WTC11 (cell line): Measurements from ENCODE around the gene PUSL1.

ENCODE experiments used
- ATF1 ChIP-seq: sonication (generic); formaldehyde crosslinking; IDR thresholded peaks from 2 replicates; pipeline ENCODE4 v1.8.1; 2023; ENCODE audit warnings: mild to moderate bottlenecking, moderate library complexity, missing genetic modification reagents
- HMGXB4 ChIP-seq: sonication (generic); formaldehyde crosslinking; IDR thresholded peaks from 2 replicates; pipeline ENCODE4 v1.8.1; 2023; ENCODE audit warnings: mild to moderate bottlenecking, moderate library complexity, missing genetic modification reagents
- MAX ChIP-seq: sonication (generic); formaldehyde crosslinking; IDR thresholded peaks from 2 replicates; pipeline ENCODE4 v1.8.0; 2022; ENCODE audit warnings: mild to moderate bottlenecking, missing genetic modification reagents
- NFYB ChIP-seq: sonication (generic); formaldehyde crosslinking; conservative IDR thresholded peaks from 2 replicates; pipeline ENCODE4 v1.8.0; 2022; ENCODE audit warnings: low read depth, missing genetic modification reagents
- ZNF121 ChIP-seq: sonication (generic); formaldehyde crosslinking; IDR thresholded peaks from 2 replicates; pipeline ENCODE4 v1.8.0; 2023; ENCODE audit warnings: missing genetic modification reagents
- ZNF263 ChIP-seq: sonication (generic); formaldehyde crosslinking; IDR thresholded peaks from 2 replicates; pipeline ENCODE4 v1.8.1; 2022; ENCODE audit warnings: low read depth, mild to moderate bottlenecking, moderate library complexity, missing genetic modification reagents
- TF ChIP-seq, protein P1 (sequence below): fragments of 200-600 bp; IDR thresholded peaks from 2 replicates; pipeline ENCODE4 v1.8.0; 2022; ENCODE audit warnings: antibody characterized with exemption
- TF ChIP-seq, protein P2 (sequence below): sonication (generic); formaldehyde crosslinking; IDR thresholded peaks from 2 replicates; pipeline ENCODE4 v1.8.1; 2022; ENCODE audit warnings: low read depth, mild to moderate bottlenecking, moderate library complexity, missing genetic modification reagents, borderline replicate concordance

DNA sequence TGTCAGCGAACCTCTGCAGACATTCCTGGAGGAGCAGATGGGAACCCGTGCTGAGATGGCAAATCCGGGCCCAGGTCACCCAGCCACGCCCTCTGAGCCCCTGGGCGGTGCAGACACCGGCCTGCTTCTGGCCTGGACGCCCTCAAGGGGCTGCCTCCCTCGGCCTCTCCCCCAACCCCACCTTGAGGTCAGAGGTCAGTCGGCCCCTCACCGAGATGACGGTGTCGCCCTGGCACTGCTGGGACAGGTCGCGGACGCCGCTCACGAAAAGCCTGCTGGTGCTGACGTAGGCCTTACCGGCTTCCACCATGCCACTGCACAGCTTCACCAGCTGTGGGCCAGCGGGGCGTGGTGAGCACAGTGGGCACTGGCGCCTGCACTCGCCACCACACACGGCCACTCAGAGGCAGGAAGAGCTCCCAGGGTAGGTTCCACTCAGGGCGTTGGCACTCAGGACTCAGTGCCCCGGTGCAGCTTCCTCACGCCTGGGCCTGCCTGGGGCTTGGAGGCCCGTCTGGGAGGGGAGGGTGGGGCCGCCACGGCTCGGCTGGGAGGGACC lies 5.4 kb upstream of the PUSL1 start:
- TF ChIP-seq ATF1 (CRISPR knock-in tag): no peak
- no peak for TF ChIP-seq MAX (CRISPR knock-in tag)
- TF ChIP-seq, protein P1, sequence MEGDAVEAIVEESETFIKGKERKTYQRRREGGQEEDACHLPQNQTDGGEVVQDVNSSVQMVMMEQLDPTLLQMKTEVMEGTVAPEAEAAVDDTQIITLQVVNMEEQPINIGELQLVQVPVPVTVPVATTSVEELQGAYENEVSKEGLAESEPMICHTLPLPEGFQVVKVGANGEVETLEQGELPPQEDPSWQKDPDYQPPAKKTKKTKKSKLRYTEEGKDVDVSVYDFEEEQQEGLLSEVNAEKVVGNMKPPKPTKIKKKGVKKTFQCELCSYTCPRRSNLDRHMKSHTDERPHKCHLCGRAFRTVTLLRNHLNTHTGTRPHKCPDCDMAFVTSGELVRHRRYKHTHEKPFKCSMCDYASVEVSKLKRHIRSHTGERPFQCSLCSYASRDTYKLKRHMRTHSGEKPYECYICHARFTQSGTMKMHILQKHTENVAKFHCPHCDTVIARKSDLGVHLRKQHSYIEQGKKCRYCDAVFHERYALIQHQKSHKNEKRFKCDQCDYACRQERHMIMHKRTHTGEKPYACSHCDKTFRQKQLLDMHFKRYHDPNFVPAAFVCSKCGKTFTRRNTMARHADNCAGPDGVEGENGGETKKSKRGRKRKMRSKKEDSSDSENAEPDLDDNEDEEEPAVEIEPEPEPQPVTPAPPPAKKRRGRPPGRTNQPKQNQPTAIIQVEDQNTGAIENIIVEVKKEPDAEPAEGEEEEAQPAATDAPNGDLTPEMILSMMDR: no peak
- TF ChIP-seq NFYB (CRISPR knock-in tag): no peak
- TF ChIP-seq, protein P2, sequence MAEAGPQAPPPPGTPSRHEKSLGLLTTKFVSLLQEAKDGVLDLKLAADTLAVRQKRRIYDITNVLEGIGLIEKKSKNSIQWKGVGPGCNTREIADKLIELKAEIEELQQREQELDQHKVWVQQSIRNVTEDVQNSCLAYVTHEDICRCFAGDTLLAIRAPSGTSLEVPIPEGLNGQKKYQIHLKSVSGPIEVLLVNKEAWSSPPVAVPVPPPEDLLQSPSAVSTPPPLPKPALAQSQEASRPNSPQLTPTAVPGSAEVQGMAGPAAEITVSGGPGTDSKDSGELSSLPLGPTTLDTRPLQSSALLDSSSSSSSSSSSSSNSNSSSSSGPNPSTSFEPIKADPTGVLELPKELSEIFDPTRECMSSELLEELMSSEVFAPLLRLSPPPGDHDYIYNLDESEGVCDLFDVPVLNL (CRISPR knock-in tag): no peak
- no peak for TF ChIP-seq ZNF121 (CRISPR knock-in tag)
- no peak for TF ChIP-seq ZNF263 (CRISPR knock-in tag)
- no peak for TF ChIP-seq HMGXB4 (CRISPR knock-in tag)
